ENCODE results near the gene OSBPL10.

Gene OSBPL10

GRCh38 chr3:31908391-31909097 lies 72.5 kb downstream of the OSBPL10 start:
- Histone ChIP-seq H3K27me3 (ENCODE audit: low read depth, low read length) (no peaks in the 10 kb centered on the region), H3K27ac (ENCODE audit: low read length) (no peak overlapping the region), H3K36me3 (replicated peaks; ENCODE audit: low read depth, low read length) (no peaks in the 10 kb centered on the region), H3K9ac (ENCODE audit: low read length) (no peak overlapping the region), H3K4me2 (ENCODE audit: low read length) (peak overlapping the region; percentile 75), H4K20me1 (ENCODE audit: insufficient read depth, low read length) (no peaks in the 10 kb centered on the region), H3K4me3 (ENCODE audit: low read length) (no peak overlapping the region), H2AFZ (ENCODE audit: low read depth, low read length) (no peak overlapping the region), H3K4me1 (ENCODE audit: low read length) (peaks cover 39% of the 10 kb centered on the region), H3K9me3 (ENCODE audit: insufficient read depth, low read length) (no peaks in the 10 kb centered on the region), H3K79me2 (ENCODE audit: low read length) (peaks cover 36% of the 10 kb centered on the region)
- TF ChIP-seq CTCF (IDR thresholded peaks at IDR 0.05; ENCODE audit: low read depth, low read length): peak; percentile 32
- TF ChIP-seq EZH2phosphoT487 (IDR thresholded peaks at IDR 0.05; ENCODE audit: low read depth): no peak

DNA sequence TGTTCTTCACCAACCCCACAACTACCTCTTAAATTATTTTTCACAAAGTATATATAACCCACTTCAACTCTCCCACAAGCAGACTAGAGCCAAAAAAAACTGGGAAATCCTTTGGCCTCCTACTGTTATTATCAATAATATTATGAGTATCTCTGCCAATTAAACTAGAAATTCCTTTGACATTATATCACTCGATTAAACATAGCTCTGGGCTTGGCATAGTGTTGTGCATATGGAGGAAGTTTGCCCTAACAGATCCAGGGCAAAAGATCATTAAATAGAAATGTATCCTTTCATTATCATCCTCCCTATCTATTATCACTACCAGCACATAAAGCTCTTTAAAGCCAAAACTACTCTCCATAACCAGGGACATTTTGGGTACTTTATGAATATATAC lies 74.9 kb downstream of the OSBPL10 start:
- Histone ChIP-seq H3K27me3 (ENCODE audit: low read depth, low read length) (no peaks in the 10 kb centered on the region), H3K9ac (ENCODE audit: low read length) (no peak overlapping the region), H3K9me3 (ENCODE audit: insufficient read depth, low read length) (no peaks in the 10 kb centered on the region), H4K20me1 (ENCODE audit: insufficient read depth, low read length) (no peaks in the 10 kb centered on the region), H3K4me2 (ENCODE audit: low read length) (no peak overlapping the region), H3K4me1 (ENCODE audit: low read length) (peaks cover 28% of the 10 kb centered on the region), H3K27ac (ENCODE audit: low read length) (no peak overlapping the region), H2AFZ (ENCODE audit: low read depth, low read length) (no peak overlapping the region), H3K79me2 (ENCODE audit: low read length) (peaks cover 36% of the 10 kb centered on the region), H3K36me3 (replicated peaks; ENCODE audit: low read depth, low read length) (no peaks in the 10 kb centered on the region), H3K4me3 (ENCODE audit: low read length) (no peak overlapping the region)
- TF ChIP-seq EZH2phosphoT487 (IDR thresholded peaks at IDR 0.05; ENCODE audit: low read depth) (no peak), CTCF (IDR thresholded peaks at IDR 0.05; ENCODE audit: low read depth, low read length) (no peak)

GRCh38 chr3:31903686-31904431 lies 77.2 kb downstream of the OSBPL10 start:
- Histone ChIP-seq H3K27ac (ENCODE audit: low read length) (no peak overlapping the region), H2AFZ (ENCODE audit: low read depth, low read length) (no peak overlapping the region), H3K36me3 (replicated peaks; ENCODE audit: low read depth, low read length) (no peaks in the 10 kb centered on the region), H4K20me1 (ENCODE audit: insufficient read depth, low read length) (no peaks in the 10 kb centered on the region), H3K9ac (ENCODE audit: low read length) (no peak overlapping the region), H3K4me1 (ENCODE audit: low read length) (peaks cover 23% of the 10 kb centered on the region), H3K27me3 (ENCODE audit: low read depth, low read length) (no peaks in the 10 kb centered on the region), H3K4me2 (ENCODE audit: low read length) (no peak overlapping the region), H3K4me3 (ENCODE audit: low read length) (no peak overlapping the region), H3K9me3 (ENCODE audit: insufficient read depth, low read length) (no peaks in the 10 kb centered on the region), H3K79me2 (ENCODE audit: low read length) (peaks cover 34% of the 10 kb centered on the region)
- no peak for TF ChIP-seq EZH2phosphoT487 (IDR thresholded peaks at IDR 0.05; ENCODE audit: low read depth)
- TF ChIP-seq CTCF (IDR thresholded peaks at IDR 0.05; ENCODE audit: low read depth, low read length): no peak

DNA sequence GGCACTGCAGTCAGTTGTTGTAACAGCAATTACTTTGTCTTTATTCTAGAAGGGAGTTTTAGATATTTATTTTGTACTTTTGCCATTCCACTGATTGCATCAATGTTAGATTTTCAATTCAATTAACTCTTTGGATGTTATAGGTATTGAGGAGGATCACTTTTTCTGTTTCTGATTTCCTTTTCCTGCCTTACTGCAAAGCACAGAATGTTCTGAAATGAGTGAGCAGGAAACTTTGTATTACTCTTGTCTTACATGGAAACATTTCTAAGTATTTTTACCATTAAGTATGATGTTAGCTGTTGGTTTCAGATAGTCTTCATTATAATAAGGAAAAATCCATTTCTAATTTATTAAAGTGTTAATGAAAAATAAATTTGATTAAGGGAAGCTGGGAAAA lies 80.5 kb downstream of the OSBPL10 start:
- no peak overlapping the region for H3K4me2 ChIP-seq (ENCODE audit: low read length)
- no peaks in the 10 kb centered on the region for H3K27me3 ChIP-seq (ENCODE audit: low read depth, low read length)
- no peaks in the 10 kb centered on the region for H3K36me3 ChIP-seq (replicated peaks; ENCODE audit: low read depth, low read length)
- H3K4me3 ChIP-seq (ENCODE audit: low read length): no peak overlapping the region
- TF ChIP-seq EZH2phosphoT487 (IDR thresholded peaks at IDR 0.05; ENCODE audit: low read depth) (no peak), CTCF (IDR thresholded peaks at IDR 0.05; ENCODE audit: low read depth, low read length) (no peak)
- no peaks in the 10 kb centered on the region for H3K9me3 ChIP-seq (ENCODE audit: insufficient read depth, low read length)
- H3K4me1 ChIP-seq (ENCODE audit: low read length): peaks cover 17% of the 10 kb centered on the region
- no peaks in the 10 kb centered on the region for H4K20me1 ChIP-seq (ENCODE audit: insufficient read depth, low read length)
- H2AFZ ChIP-seq (ENCODE audit: low read depth, low read length): no peak overlapping the region
- no peak overlapping the region for H3K27ac ChIP-seq (ENCODE audit: low read length)
- H3K79me2 ChIP-seq (ENCODE audit: low read length): peaks cover 28% of the 10 kb centered on the region
- no peak overlapping the region for H3K9ac ChIP-seq (ENCODE audit: low read length)
